OCI-LY3 (cell line): ENCODE data around the gene TNFRSF21.

ENCODE experiments used
- CTCF ChIP-seq: fragments of 200-600, 300-600 bp; sonication (generic); IDR thresholded peaks from 2 replicates; pipeline ENCODE4 v1.5.1; 2014; ENCODE audit warnings: antibody characterized with exemption, low read length, low read depth
- EZH2phosphoT487 ChIP-seq: fragments of 200-600 bp; shearing (Covaris generic); IDR thresholded peaks from 2 replicates; pipeline ENCODE4 v1.6.1; 2018; ENCODE audit warnings: antibody characterized with exemption, mixed run types, low read depth

GRCh38 chr6:47264775-47265184 lies 44.9 kb downstream of the TNFRSF21 start:
- TF ChIP-seq CTCF: no peak
- TF ChIP-seq EZH2phosphoT487: no peak
